ENCODE results near the gene CZIB. TPM values are rescaled to one million over a fixed set of nuclear protein-coding genes. Genes with fewer than 3 reads are reported as not detected.

CZIB gene
- 48.4 TPM for total RNA-seq

GRCh38 chr1:53220171-53220961 is at the start of gene CZIB:
TSS of gene CZIB (minus strand) at chr1:53220634. CDS start at chr1:53220575, 59 bp downstream.
- peak; percentile 91 for DNase-seq

DNA sequence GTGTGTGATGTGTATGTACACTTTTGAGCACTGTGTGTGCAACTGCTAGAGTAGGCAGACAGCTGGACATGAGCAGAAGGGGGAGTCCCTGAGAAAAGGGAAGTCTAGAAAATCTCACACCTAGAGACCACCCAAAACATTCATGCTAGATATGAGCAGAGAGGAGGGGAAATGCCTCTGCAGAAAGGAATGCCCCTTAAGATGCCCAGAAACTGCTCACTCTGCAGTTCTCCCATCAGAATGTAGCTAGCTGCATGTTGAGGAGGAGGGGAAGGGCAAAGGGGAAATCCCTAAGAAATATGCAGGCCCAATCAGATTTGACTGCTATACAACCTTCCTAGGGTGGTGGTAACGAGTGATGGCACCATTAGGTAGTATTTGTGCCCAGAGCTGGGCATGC is 49.7 kb upstream of the CZIB start:
- no peak for DNase-seq

GRCh38 chr1:53267761-53268160 is 47.3 kb upstream of the CZIB start:
- no peak for DNase-seq

GRCh38 chr1:53266038-53266437 is 45.6 kb upstream of the CZIB start:
- DNase-seq, result no peak

DNA sequence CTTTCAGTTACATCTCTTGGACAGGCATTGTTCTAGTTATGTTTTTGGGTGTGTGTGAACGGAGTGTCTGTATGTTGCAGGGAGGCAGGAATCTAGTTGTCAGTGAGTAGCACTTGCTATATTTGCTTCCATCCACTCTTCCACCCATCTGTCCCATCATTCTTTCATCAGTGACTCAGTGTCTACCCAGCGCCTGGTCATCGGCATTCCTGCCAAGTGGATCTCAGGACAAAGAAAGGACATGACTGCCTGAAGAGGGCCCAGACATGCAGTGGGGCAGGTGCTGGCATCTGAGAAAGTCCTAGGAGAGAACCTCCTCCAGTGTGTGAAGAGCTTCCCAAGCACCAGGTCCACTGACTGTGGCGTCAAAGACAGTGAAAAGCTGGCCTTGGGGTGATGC is 45.1 kb upstream of the CZIB start:
- DNase-seq, result no peak

- no peak for DNase-seq
These were observed 43.6 kb upstream of the CZIB start for GRCh38 chr1:53264048-53264447.

GRCh38 chr1:53262000-53262399 is 41.6 kb upstream of the CZIB start:
- DNase-seq, result no peak

GRCh38 chr1:53260631-53261247 is 40.3 kb upstream of the CZIB start:
- DNase-seq, result no peak

DNA sequence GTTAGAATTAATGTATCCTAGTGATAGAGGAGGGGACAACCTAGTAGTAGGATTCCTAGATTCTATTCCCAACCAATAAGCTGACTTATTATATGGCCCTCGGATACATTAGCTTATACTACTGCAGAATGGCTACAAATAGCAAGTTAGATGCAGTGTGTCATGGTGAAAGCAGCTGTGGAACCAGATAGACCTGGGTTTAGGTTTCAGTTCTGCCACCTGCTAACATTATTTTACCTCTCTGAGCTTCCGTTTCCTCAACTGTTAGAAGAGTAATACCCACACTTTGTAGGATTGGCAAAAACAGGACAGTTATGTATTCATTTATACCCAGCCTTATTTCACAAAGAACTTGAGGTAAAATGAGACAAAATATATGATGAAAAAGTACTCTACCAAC is 39.5 kb upstream of the CZIB start:
- no peak for DNase-seq

- no peak for DNase-seq
These were observed 37.8 kb upstream of the CZIB start for GRCh38 chr1:53258216-53258615.

- no peak for DNase-seq
These were observed 37.1 kb upstream of the CZIB start for GRCh38 chr1:53257454-53258081.

DNA sequence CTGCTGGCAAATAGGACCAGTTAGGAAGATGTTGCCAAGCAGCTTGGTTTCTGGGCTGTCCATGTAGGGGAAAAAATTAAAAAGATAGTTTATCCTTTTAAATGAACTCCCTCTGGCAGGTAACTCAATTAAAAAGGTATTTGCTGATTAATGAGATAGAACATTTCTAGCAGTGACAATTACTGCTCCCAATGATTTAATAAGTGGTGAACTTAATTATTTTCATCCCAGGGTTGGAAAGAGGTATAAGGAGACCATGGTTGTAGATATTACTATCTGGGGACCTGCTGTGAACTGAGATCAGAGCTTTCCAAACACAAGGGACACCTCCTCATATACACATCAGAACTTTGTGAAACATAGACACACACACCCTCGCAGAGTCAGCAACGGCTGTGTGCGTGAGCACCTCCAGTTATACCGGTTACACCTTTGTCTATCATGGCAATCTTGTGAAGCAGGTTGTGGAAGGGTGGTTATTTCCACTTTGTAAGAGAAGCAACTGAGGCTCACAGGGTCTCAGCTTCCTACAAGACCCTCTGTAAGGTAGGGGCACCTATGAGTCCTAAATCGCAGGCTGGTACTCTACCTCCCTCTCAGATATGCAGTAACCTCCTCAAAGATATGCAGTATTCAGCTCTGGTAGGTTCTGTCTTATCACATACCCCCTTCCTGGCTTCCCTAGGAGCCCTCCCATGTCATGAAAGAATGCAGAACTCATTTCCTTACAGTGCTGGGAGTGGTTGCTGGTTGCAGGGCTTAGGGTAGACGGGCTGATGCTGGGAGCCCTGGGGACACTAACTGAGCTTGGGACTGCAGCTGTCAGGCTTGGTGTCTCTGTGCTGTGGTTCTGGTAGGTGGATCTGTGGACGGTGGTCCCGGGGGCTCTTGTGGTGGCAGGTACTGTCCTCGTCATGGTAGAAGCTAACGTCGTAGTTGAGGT is 36.3 kb upstream of the CZIB start:
- DNase-seq, result no peak

GRCh38 chr1:53255031-53255430 is 34.6 kb upstream of the CZIB start:
- DNase-seq, result no peak

GRCh38 chr1:53254011-53254640 is 33.7 kb upstream of the CZIB start:
- DNase-seq, result no peak

GRCh38 chr1:53250325-53250724 is 29.9 kb upstream of the CZIB start:
- DNase-seq, result no peak

GRCh38 chr1:53249706-53250105 is 29.3 kb upstream of the CZIB start:
- DNase-seq, result no peak

DNA sequence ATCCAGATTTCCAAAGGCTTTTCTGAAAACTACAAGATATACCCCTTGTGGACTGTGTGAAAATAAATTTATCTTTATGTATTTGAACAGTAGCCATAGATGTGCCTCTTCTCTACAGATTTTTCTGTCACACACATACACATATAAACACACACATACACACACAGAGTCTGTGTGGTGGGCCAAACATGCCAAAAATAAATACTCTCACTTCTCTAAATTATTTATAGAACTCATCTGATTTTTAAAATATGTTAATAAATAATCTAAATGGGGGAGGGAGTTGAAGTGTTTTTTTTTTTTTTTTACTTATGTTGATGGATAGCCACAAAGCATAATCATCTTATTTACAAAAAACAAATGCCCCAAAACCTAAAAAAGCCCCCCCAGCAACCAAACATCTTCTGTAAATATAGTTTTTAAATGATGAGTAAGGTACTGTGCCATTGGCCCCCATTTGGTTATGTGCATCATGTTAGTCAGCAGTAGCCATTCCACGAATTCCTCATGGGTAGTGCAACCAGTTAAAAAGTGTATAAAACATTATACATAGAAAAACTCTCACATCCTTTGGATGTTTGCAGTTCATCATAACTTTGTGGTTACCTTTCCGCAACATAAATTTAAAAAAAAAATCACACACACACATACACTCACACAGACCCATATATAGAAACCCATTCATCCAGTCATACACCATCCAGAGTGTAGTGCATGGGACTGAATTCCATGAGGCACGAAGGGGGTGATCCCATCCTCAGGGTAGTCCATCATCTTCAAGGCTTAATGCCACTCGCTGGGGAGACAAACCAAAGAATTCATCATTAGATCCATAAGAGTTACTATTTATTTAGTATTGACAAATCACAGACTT is 26.1 kb upstream of the CZIB start:
- DNase-seq, result no peak

- DNase-seq, result no peak
These were observed 23.7 kb upstream of the CZIB start for GRCh38 chr1:53244141-53244540.

DNA sequence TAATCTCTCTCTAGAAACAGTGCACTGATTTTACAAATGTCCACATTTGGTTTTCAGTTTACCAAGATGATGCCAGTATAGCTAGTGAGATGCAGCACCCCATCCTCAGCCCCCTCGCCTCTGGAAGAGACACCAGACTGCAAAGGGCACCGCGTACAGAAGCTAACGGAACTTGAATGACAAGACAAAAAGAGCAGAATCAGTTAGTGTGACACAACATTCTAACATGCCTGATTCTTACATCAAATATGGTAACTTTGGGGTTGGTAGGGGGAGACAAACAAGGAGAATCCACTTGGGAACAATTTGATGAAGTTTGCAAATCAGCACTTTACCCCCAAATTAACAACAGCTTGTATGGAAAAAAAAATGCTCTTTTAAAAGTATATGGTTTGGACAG is 21.9 kb upstream of the CZIB start:
- no peak for DNase-seq

DNA sequence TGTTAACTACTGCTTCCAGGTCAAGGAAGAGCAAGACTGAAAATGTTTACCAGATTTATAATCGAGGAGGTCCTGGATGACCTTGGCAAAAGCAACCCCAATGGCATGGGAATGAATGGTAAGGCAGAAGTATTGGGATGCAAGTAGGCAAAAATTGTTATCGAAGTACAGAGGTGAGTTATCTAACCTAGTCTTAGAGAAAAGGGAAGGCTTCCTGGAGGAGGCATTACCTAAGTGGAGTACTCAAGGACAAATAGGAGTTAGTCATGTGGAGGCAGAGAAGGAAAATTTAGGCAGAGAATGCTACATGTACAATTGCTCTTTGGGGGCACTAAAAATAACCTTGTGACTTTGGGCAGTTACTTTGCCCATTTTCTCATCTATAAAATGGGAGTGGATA is 21.4 kb upstream of the CZIB start:
- no peak for DNase-seq
